ENCODE measurements around the gene MED27.

- TF ChIP-seq EZH2 (IDR thresholded peaks at IDR 0.05; ENCODE audit: borderline replicate concordance) (no peak), CTCF (IDR thresholded peaks at IDR 0.05; ENCODE audit: poor library complexity) (no peak), EZH2phosphoT487 (IDR thresholded peaks at IDR 0.05; ENCODE audit: low read depth, severe bottlenecking, unreplicated experiment) (no peak)
Observed at GRCh38 chr9:132035679-132036078, 44.0 kb downstream of the MED27 start.

Data from hepatocyte (in vitro differentiated cells).